Right atrium auricular region (tissue), 2 donors: ENCODE results near the gene SLIT3. TPM values are rescaled to one million over a fixed set of nuclear protein-coding genes. Genes with fewer than 3 reads are reported as not detected.

ENCODE experiments used
- DNase-seq: peaks from one replicate; pipeline ENCODE4 v3.0.0-alpha.2; 2019; ENCODE audit warnings: low spot score
- H3K27ac ChIP-seq, 2 donors: fragments of 200-600 bp; sonication (generic); 1 replicate in 1 of 2; 2 replicates in 1 of 2; pipeline ENCODE4 v1.5.1; 2016 to 2019
- H3K27me3 ChIP-seq, 2 donors: fragments of 200-600 bp; sonication (generic); one replicate each; pipeline versions ENCODE4 v1.5.1 to v1.6.0; 2017 to 2019
- H3K36me3 ChIP-seq: fragments of 200-600 bp; sonication (generic); one replicate; pipeline ENCODE4 v1.5.1; 2016
- H3K4me1 ChIP-seq, 2 donors: fragments of 200-600 bp; sonication (generic); one replicate each; pipeline versions ENCODE4 v1.5.1 to v1.6.0; 2017 to 2019
- H3K4me3 ChIP-seq, 2 donors: fragments of 200-600 bp; sonication (generic); 1 replicate in 1 of 2; 2 replicates in 1 of 2; pipeline ENCODE4 v1.5.1; 2017 to 2019; ENCODE audit warnings: mild to moderate bottlenecking in 1 of 2, moderate library complexity in 1 of 2
- H3K9me3 ChIP-seq, 2 donors: fragments of 200-600 bp; sonication (generic); one replicate each; pipeline ENCODE4 v1.5.1; 2019
- CTCF ChIP-seq, 2 donors: fragments of 200-600 bp; sonication (generic); IDR thresholded peaks; one replicate each; pipeline ENCODE4 v1.5.1; 2019; ENCODE audit warnings: antibody characterized with exemption in 2 of 2
- total RNA-seq, 2 donors: library from RNA; depleted of rRNA; stranded (reverse); fragments of >200 nt; gene quantifications; one replicate each; pipeline ENCODE4 v1.1.0, GENCODE V29; 2016

Gene SLIT3
- total RNA-seq, 2 donors from 2014 or later: 66.1 to 85.8 TPM

- Histone ChIP-seq H3K27me3 (no peaks in the 10 kb centered on the region), H3K27ac (no peak overlapping the region), H3K9me3 (no peaks in the 10 kb centered on the region), H3K4me3 (no peak overlapping the region), H3K36me3 (peaks cover 4% of the 10 kb centered on the region), H3K4me1 (peaks cover 0 to 40% of the 10 kb centered on the region in 2 donors)
- TF ChIP-seq CTCF (IDR thresholded peaks at IDR 0.05): no peak
- DNase-seq: no peak
Measured at GRCh38 chr5:168810641-168811040, 490.3 kb downstream of the SLIT3 start.

- H3K27me3 ChIP-seq: no peaks in the 10 kb centered on the region
- no peaks in the 10 kb centered on the region for H3K9me3 ChIP-seq
- peaks cover 4% of the 10 kb centered on the region for H3K36me3 ChIP-seq
- no peak for TF ChIP-seq CTCF (IDR thresholded peaks at IDR 0.05)
- H3K27ac ChIP-seq: no peak overlapping the region
- no peak for DNase-seq
- peaks cover 0 to 29% of the 10 kb centered on the region in 2 donors for H3K4me1 ChIP-seq
- H3K4me3 ChIP-seq: no peak overlapping the region
Measured at GRCh38 chr5:168809218-168809617, 491.7 kb downstream of the SLIT3 start.

- peaks cover 0 to 19% of the 10 kb centered on the region in 2 donors for H3K4me1 ChIP-seq
- H3K27ac ChIP-seq: no peak overlapping the region
- no peak overlapping the region for H3K4me3 ChIP-seq
- TF ChIP-seq CTCF (IDR thresholded peaks at IDR 0.05): no peak
- no peaks in the 10 kb centered on the region for H3K9me3 ChIP-seq
- no peak for DNase-seq
- H3K27me3 ChIP-seq: no peaks in the 10 kb centered on the region
- H3K36me3 ChIP-seq: peaks cover 4% of the 10 kb centered on the region
Measured at GRCh38 chr5:168808051-168808616, 492.8 kb downstream of the SLIT3 start.

- Histone ChIP-seq H3K27ac (no peak overlapping the region), H3K4me3 (no peak overlapping the region), H3K4me1 (peaks cover 0 to 19% of the 10 kb centered on the region in 2 donors), H3K27me3 (no peaks in the 10 kb centered on the region), H3K9me3 (no peaks in the 10 kb centered on the region), H3K36me3 (peaks cover 4% of the 10 kb centered on the region)
- no peak for TF ChIP-seq CTCF (IDR thresholded peaks at IDR 0.05)
- DNase-seq: no peak
Measured at GRCh38 chr5:168807287-168807686, 493.7 kb downstream of the SLIT3 start.

GRCh38 chr5:168803541-168803940, 497.4 kb downstream of the SLIT3 start:
- Histone ChIP-seq H3K4me1 (no peaks in the 10 kb centered on the region), H3K4me3 (no peak overlapping the region), H3K27me3 (no peaks in the 10 kb centered on the region), H3K27ac (no peak overlapping the region), H3K9me3 (no peaks in the 10 kb centered on the region), H3K36me3 (peaks cover 4% of the 10 kb centered on the region)
- no peak for TF ChIP-seq CTCF (IDR thresholded peaks at IDR 0.05)
- DNase-seq: no peak

GRCh38 chr5:168802337-168802736, 498.6 kb downstream of the SLIT3 start:
- Histone ChIP-seq H3K36me3 (peaks cover 4% of the 10 kb centered on the region), H3K4me3 (no peak overlapping the region), H3K27ac (no peak overlapping the region), H3K9me3 (no peaks in the 10 kb centered on the region), H3K27me3 (no peaks in the 10 kb centered on the region), H3K4me1 (no peaks in the 10 kb centered on the region)
- no peak for TF ChIP-seq CTCF (IDR thresholded peaks at IDR 0.05)
- no peak for DNase-seq
